GM23338 (cell line): Measurements from ENCODE around the gene VSIR. TPM values are rescaled to one million over a fixed set of nuclear protein-coding genes. Genes with fewer than 3 reads are reported as not detected.

Experiments
- ATAC-seq: fragments of 200-7000 bp; cut with Tn5 transposase; 3 replicates; pipeline ENCODE4 v1.9.1; 2020
- DNase-seq: peaks from one replicate; pipeline ENCODE4 v3.0.0-alpha.2; 2015; ENCODE audit warnings: low spot score
- H2AFZ ChIP-seq: fragments of 200-600 bp; sonication (generic); 2 replicates; pipeline ENCODE4 v1.8.0; 2016; ENCODE audit warnings: antibody characterized with exemption, mild to moderate bottlenecking, moderate library complexity
- H3F3A ChIP-seq: fragments of 200-600 bp; sonication (generic); replicated peaks from 2 replicates; pipeline ENCODE4 v1.8.0; 2017; ENCODE audit warnings: antibody characterized with exemption, mixed run types, low read depth
- H3K27ac ChIP-seq: fragments of 200-600 bp; sonication (generic); 2 replicates; pipeline ENCODE4 v1.6.1; 2016; ENCODE audit warnings: low read depth
- H3K27me3 ChIP-seq: fragments of 200-600 bp; sonication (generic); 2 replicates; pipeline ENCODE4 v1.8.0; 2016; ENCODE audit warnings: mild to moderate bottlenecking, mixed run types, moderate library complexity; ENCODE audit not compliant: insufficient read depth
- H3K36me3 ChIP-seq: fragments of 200-600 bp; sonication (generic); 2 replicates; pipeline ENCODE4 v1.8.0; 2016; ENCODE audit warnings: mild to moderate bottlenecking; ENCODE audit not compliant: insufficient read depth
- H3K4me1 ChIP-seq: fragments of 200-600 bp; sonication (generic); 2 replicates; pipeline ENCODE4 v1.8.0; 2016; ENCODE audit warnings: mild to moderate bottlenecking, moderate library complexity; ENCODE audit not compliant: insufficient read depth
- H3K4me2 ChIP-seq: fragments of 200-600 bp; sonication (generic); 2 replicates; pipeline ENCODE4 v1.7.1; 2017; ENCODE audit warnings: mixed run types
- H3K4me3 ChIP-seq: fragments of 200-600 bp; sonication (generic); 2 replicates; pipeline ENCODE4 v1.6.1; 2016; ENCODE audit warnings: mixed run types
- H3K79me2 ChIP-seq: fragments of 200-600 bp; sonication (generic); replicated peaks from 2 replicates; pipeline ENCODE4 v1.8.0; 2017; ENCODE audit warnings: mild to moderate bottlenecking; ENCODE audit not compliant: insufficient read depth
- H3K9me2 ChIP-seq: fragments of 200-600 bp; sonication (generic); 2 replicates; pipeline ENCODE4 v1.8.0; 2017; ENCODE audit not compliant: insufficient read depth
- H4K20me1 ChIP-seq: fragments of 200-600 bp; sonication (generic); replicated peaks from 2 replicates; pipeline ENCODE4 v1.8.0; 2017; ENCODE audit warnings: mild to moderate bottlenecking; ENCODE audit not compliant: insufficient read depth
- H3K27ac Mint-ChIP-seq: 2 replicates; pipeline ENCODE4 v1.8.0; 2020; ENCODE audit warnings: inconsistent platforms, mild to moderate bottlenecking, moderate library complexity, mixed read lengths
- H3K27me3 Mint-ChIP-seq: 3 replicates; pipeline ENCODE4 v1.8.0; 2022; ENCODE audit warnings: low read depth, mild to moderate bottlenecking, moderate library complexity, mixed read lengths, inconsistent platforms; ENCODE audit not compliant: insufficient read depth, poor library complexity
- H3K36me3 Mint-ChIP-seq: 3 replicates; pipeline ENCODE4 v1.8.0; 2021; ENCODE audit warnings: low read depth, mild to moderate bottlenecking, inconsistent platforms, moderate library complexity, mixed read lengths
- H3K4me1 Mint-ChIP-seq: 3 replicates; pipeline ENCODE4 v1.8.0; 2020; ENCODE audit warnings: mild to moderate bottlenecking, inconsistent platforms, mixed read lengths
- H3K4me3 Mint-ChIP-seq: 3 replicates; pipeline ENCODE4 v1.8.0; 2021; ENCODE audit warnings: moderate library complexity, mild to moderate bottlenecking, inconsistent platforms, mixed read lengths
- H3K9me3 Mint-ChIP-seq: 3 replicates; pipeline ENCODE4 v1.8.0; 2020; ENCODE audit warnings: moderate library complexity, mild to moderate bottlenecking, inconsistent platforms, mixed read lengths
- EZH2 ChIP-seq: fragments of 200-600 bp; sonication (generic); IDR thresholded peaks from one replicate; pipeline ENCODE4 v1.8.0; 2017; ENCODE audit warnings: antibody characterized with exemption, mild to moderate bottlenecking, low read depth; ENCODE audit not compliant: unreplicated experiment
- POLR2AphosphoS5 ChIP-seq: IDR thresholded peaks from 2 replicates; pipeline ENCODE4 v1.6.1; 2016; ENCODE audit warnings: antibody characterized with exemption, low read depth
- ZNF114 ChIP-seq: fragments of 250-450 bp; sonication (Bioruptor Pico); IDR thresholded peaks from 2 replicates; pipeline ENCODE4 v1.5.0; 2020; ENCODE audit warnings: mild to moderate bottlenecking, moderate library complexity
- polyA plus RNA-seq: library from polyadenylated mRNA; unstranded; fragments of >200 nt; fragmentation: Nextera tagmentation; extraction: Ambion mirVana; gene quantifications from 2 replicates; pipeline ENCODE4 v1.2.1, GENCODE V29; 2016
- total RNA-seq: library from RNA; depleted of rRNA; stranded (reverse); fragments of >200 nt; shearing (Covaris generic); gene quantifications from 2 replicates; pipeline ENCODE4 v1.2.3, GENCODE V29; 2014
- TF ChIP-seq, protein P1 (sequence below), 2 experiments: fragments of 200-600 bp in 1 of 2; sonication (generic) in 1 of 2; conservative IDR thresholded peaks; 2 replicates each; pipeline versions ENCODE4 v1.5.1 to v1.6.1; 2016 to 2017; ENCODE audit warnings: antibody characterized with exemption in 2 of 2, low read depth in 2 of 2, mild to moderate bottlenecking in 2 of 2, moderate library complexity in 1 of 2

The VSIR gene
- total and polyA plus RNA-seq, 2 experiments from 2014 or later = 0.10 to 0.74 TPM

DNA sequence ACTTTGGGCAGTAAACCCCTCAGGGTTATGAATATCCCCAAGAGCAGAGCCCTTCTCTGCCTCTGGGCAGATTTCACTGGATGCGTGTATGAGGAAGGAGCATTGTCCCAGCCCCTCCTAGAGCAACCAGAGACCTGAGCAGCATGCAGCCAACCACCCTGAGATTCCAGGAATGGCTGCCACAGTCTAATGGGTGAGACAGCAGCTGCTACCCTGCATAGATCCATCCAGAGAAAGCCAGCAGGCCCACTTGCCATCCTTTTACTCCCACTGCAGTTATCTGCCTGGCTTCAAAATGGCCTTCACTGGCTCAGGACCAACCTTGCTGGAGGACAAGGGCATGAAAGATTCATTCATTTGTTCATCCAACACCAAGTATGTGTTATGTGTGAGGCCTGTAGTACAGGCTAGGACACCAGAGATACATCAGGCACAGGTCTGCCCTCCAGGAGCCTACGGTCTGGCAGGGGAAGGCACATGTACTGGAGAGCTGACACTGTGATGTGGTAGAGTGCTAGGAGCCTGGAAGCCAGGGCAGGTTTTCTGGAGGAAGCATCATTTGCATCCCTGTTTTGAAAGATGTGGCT lies 27.6 kb downstream of the VSIR start:
- H3K27ac ChIP-seq = no peak overlapping the region
- H3K4me3 ChIP-seq = no peak overlapping the region
- ATAC-seq = no peak

DNA sequence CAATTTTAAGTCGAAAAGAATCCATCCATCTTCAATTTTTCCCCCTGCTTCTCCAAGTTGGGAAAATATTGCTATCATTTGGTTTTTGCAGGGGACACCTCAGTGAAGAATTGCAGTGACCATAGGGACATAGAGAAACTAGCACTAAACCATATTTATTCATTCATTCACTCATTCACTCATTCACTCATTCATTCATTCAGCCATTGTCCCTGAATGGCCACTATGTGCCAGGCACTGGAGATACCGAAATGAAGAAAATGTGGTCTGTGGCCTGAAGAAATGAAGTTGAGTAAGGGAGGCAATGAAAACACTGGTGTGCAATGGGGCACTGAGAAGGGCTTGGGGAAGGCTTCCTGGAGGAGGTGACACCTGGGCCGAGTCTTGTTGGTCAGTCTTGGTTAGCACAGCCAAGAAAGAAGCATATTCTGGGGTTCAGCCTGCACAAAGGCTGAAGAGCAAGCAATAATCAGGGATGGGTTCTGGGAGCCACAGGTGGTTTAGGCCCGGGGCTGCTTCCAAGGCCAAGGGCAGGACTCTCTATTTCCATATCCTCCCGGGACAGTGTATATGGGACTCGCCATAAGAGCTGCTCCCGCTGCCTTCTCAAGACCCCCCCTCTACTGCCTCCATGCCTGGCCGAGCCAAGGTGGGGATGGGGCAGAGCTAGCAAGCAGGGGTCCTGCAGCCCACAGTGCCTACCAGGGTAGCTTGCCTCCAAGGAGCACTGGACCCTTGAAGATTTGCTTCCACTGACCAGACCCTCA lies 28.2 kb downstream of the VSIR start:
- Mint-ChIP-seq H3K9me3 (no peaks in the 10 kb centered on the region), H3K4me3 (no peak overlapping the region), H3K36me3 (no peaks in the 10 kb centered on the region; the same call in 2 of the 3 replicates), H3K27ac (no peak overlapping the region), H3K4me1 (peaks cover 29% of the 10 kb centered on the region), H3K27me3 (peaks cover 11% of the 10 kb centered on the region)
- H3F3A ChIP-seq = no peaks in the 10 kb centered on the region
- H3K79me2 ChIP-seq = no peaks in the 10 kb centered on the region
- DNase-seq (no peak), ATAC-seq (no peak)
- no peaks in the 10 kb centered on the region for H3K27me3 ChIP-seq
- no peak overlapping the region for H3K4me2 ChIP-seq
- no peaks in the 10 kb centered on the region for H3K36me3 ChIP-seq
- no peak overlapping the region for H3K27ac ChIP-seq
- TF ChIP-seq, protein P1, sequence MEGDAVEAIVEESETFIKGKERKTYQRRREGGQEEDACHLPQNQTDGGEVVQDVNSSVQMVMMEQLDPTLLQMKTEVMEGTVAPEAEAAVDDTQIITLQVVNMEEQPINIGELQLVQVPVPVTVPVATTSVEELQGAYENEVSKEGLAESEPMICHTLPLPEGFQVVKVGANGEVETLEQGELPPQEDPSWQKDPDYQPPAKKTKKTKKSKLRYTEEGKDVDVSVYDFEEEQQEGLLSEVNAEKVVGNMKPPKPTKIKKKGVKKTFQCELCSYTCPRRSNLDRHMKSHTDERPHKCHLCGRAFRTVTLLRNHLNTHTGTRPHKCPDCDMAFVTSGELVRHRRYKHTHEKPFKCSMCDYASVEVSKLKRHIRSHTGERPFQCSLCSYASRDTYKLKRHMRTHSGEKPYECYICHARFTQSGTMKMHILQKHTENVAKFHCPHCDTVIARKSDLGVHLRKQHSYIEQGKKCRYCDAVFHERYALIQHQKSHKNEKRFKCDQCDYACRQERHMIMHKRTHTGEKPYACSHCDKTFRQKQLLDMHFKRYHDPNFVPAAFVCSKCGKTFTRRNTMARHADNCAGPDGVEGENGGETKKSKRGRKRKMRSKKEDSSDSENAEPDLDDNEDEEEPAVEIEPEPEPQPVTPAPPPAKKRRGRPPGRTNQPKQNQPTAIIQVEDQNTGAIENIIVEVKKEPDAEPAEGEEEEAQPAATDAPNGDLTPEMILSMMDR (conservative IDR thresholded peaks at IDR 0.05; ENCODE audit: low read depth in 2 of 2) = no peak
- TF ChIP-seq POLR2AphosphoS5 = no peak
- no peak for TF ChIP-seq EZH2
- no peak overlapping the region for H3K4me3 ChIP-seq
- no peaks in the 10 kb centered on the region for H4K20me1 ChIP-seq
- H3K4me1 ChIP-seq = 0 out of 2 replicates have a peak, but pooled peaks cover 5% of the 10 kb centered on the region
- no peak overlapping the region for H2AFZ ChIP-seq
- no peaks in the 10 kb centered on the region for H3K9me2 ChIP-seq

More for the DNA sequence above, 27.6 kb downstream of the VSIR start:
- peaks cover 9% of the 10 kb centered on the region for H3K27me3 Mint-ChIP-seq
- no peaks in the 10 kb centered on the region; the same call in 2 of the 3 replicates for H3K36me3 Mint-ChIP-seq
- Histone ChIP-seq H3K9me2 (no peaks in the 10 kb centered on the region), H3K4me1 (0 out of 2 replicates have a peak, but pooled peaks cover 5% of the 10 kb centered on the region), H3K27me3 (no peaks in the 10 kb centered on the region), H4K20me1 (no peaks in the 10 kb centered on the region), H2AFZ (no peak overlapping the region), H3K79me2 (no peaks in the 10 kb centered on the region), H3K4me2 (no peak overlapping the region), H3K36me3 (no peaks in the 10 kb centered on the region), H3F3A (no peaks in the 10 kb centered on the region)
- TF ChIP-seq ZNF114 (CRISPR knock-in tag) = no peak
- TF ChIP-seq, protein P1 (conservative IDR thresholded peaks at IDR 0.05; ENCODE audit: low read depth in 2 of 2) = no peak
- no peak overlapping the region for H3K4me3 Mint-ChIP-seq
- DNase-seq = no peak
- H3K27ac Mint-ChIP-seq = no peak overlapping the region
- peaks cover 29% of the 10 kb centered on the region for H3K4me1 Mint-ChIP-seq
- no peaks in the 10 kb centered on the region for H3K9me3 Mint-ChIP-seq
